GM15510 (cell line): ENCODE results near the gene NALCN.

Experiments
- POLR2A ChIP-seq: IDR thresholded peaks from 3 replicates; pipeline ENCODE4 v1.6.1; 2011; ENCODE audit warnings: borderline replicate concordance; ENCODE audit not compliant: insufficient read length; ENCODE audit errors: extremely low read depth

The NALCN gene

GRCh38 chr13:101425623-101426022, 9.3 kb upstream of the NALCN start:
- no peak for TF ChIP-seq POLR2A

- no peak for TF ChIP-seq POLR2A
Measured at GRCh38 chr13:101425156-101425471, 8.8 kb upstream of the NALCN start.

GRCh38 chr13:101424381-101425155, 8.3 kb upstream of the NALCN start:
- no peak for TF ChIP-seq POLR2A

GRCh38 chr13:101423872-101424271, 7.6 kb upstream of the NALCN start:
- TF ChIP-seq POLR2A: no peak

GRCh38 chr13:101417501-101417900, 1.2 kb upstream of the NALCN start:
- TF ChIP-seq POLR2A: no peak

GRCh38 chr13:101417043-101417406, 717 bp upstream of the NALCN start:
- TF ChIP-seq POLR2A: no peak

- TF ChIP-seq POLR2A: no peak
Measured at GRCh38 chr13:101415358-101416174, 742 bp downstream of the NALCN start.

GRCh38 chr13:101412076-101412475, 4.2 kb downstream of the NALCN start:
- no peak for TF ChIP-seq POLR2A

GRCh38 chr13:101408992-101409656, 7.2 kb downstream of the NALCN start:
- no peak for TF ChIP-seq POLR2A

- TF ChIP-seq POLR2A: no peak
Measured at GRCh38 chr13:101408154-101408553, 8.2 kb downstream of the NALCN start.

- TF ChIP-seq POLR2A: no peak
Measured at GRCh38 chr13:101406791-101407190, 9.5 kb downstream of the NALCN start.

- no peak for TF ChIP-seq POLR2A
Measured at GRCh38 chr13:101401196-101401595, 15.1 kb downstream of the NALCN start.

- no peak for TF ChIP-seq POLR2A
Measured at GRCh38 chr13:101399365-101399764, 16.9 kb downstream of the NALCN start.

GRCh38 chr13:101398920-101399319, 17.4 kb downstream of the NALCN start:
- no peak for TF ChIP-seq POLR2A

- no peak for TF ChIP-seq POLR2A
Measured at GRCh38 chr13:101398191-101398590, 18.1 kb downstream of the NALCN start.
